GM21381 (cell line): ENCODE data around the gene MEPCE.

Experiments used
- ATAC-seq: cut with Tn5 transposase; IDR thresholded peaks from one replicate; pipeline ENCODE4 v1.9.1; 2021; ENCODE audit warnings: mild to moderate bottlenecking, moderate library complexity; ENCODE audit not compliant: unreplicated experiment

MEPCE gene

GRCh38 chr7:100481466-100481865 is 51.8 kb downstream of the MEPCE start:
- ATAC-seq, result no peak

- no peak for ATAC-seq
These were observed 53.1 kb downstream of the MEPCE start for GRCh38 chr7:100482728-100483089.

GRCh38 chr7:100483090-100483721 is 53.6 kb downstream of the MEPCE start:
- peak; percentile 55 for ATAC-seq
